Subcutaneous abdominal adipose tissue (tissue), 5 donors: ENCODE results near the gene FFAR4.
A peak's percentile ranks its signal among the peaks of the same experiment; 100 is the strongest.

Experiments used
- H3K27ac ChIP-seq: one replicate; pipeline ENCODE4 v1.7.0; 2013; ENCODE audit warnings: low read depth, mild to moderate bottlenecking, inconsistent platforms, low read length, moderate library complexity
- H3K27me3 ChIP-seq, 5 donors: one replicate each; pipeline ENCODE4 v1.7.0; 2013; ENCODE audit warnings: low read length in 5 of 5, inconsistent platforms in 1 of 5; ENCODE audit not compliant: control insufficient read depth in 5 of 5, insufficient read depth in 4 of 5
- H3K36me3 ChIP-seq, 5 donors: one replicate each; pipeline ENCODE4 v1.7.0; 2013; ENCODE audit warnings: low read length in 5 of 5; ENCODE audit not compliant: control insufficient read depth in 5 of 5, insufficient read depth in 5 of 5
- H3K4me1 ChIP-seq, 5 donors: one replicate each; pipeline ENCODE4 v1.7.0; 2013; ENCODE audit warnings: low read length in 5 of 5, mild to moderate bottlenecking in 3 of 5, moderate library complexity in 1 of 5; ENCODE audit not compliant: control insufficient read depth in 5 of 5, insufficient read depth in 5 of 5
- H3K4me3 ChIP-seq, 5 donors: one replicate each; pipeline ENCODE4 v1.7.0; 2013; ENCODE audit warnings: low read length in 5 of 5, low read depth in 1 of 5
- H3K9ac ChIP-seq, 5 donors: one replicate each; pipeline ENCODE4 v1.7.0; 2013; ENCODE audit warnings: low read length in 5 of 5, mild to moderate bottlenecking in 4 of 5, moderate library complexity in 3 of 5
- H3K9me3 ChIP-seq, 5 donors: one replicate each; pipeline ENCODE4 v1.7.0; 2013; ENCODE audit warnings: low read length in 5 of 5; ENCODE audit not compliant: control insufficient read depth in 5 of 5
- donor health status: healthy.
- donor health status: healthy.
- donor health status: healthy.
- donor health status: healthy.
- donor health status: healthy.

FFAR4 gene

GRCh38 chr10:93597075-93597599, 30.7 kb downstream of the FFAR4 start:
- Histone ChIP-seq H3K4me3 (no peak overlapping the region), H3K9me3 (no peaks in the 10 kb centered on the region), H3K27ac (peak overlapping the region; percentile 32), H3K9ac (no peak overlapping the region), H3K27me3 (peaks cover 0 to 10% (median 0%) of the 10 kb centered on the region in 5 donors), H3K4me1 (peaks cover 0 to 84% (median 52%) of the 10 kb centered on the region in 5 donors), H3K36me3 (peaks cover 0 to 26% (median 11%) of the 10 kb centered on the region in 5 donors)

- Histone ChIP-seq H3K9ac (no peak overlapping the region), H3K4me1 (peaks cover 0 to 88% (median 53%) of the 10 kb centered on the region in 5 donors), H3K36me3 (peaks cover 0 to 16% (median 11%) of the 10 kb centered on the region in 5 donors), H3K4me3 (no peak overlapping the region), H3K27ac (peak overlapping the region; percentile 32), H3K9me3 (no peaks in the 10 kb centered on the region), H3K27me3 (peaks cover 0 to 13% (median 4%) of the 10 kb centered on the region in 5 donors)
Measured at GRCh38 chr10:93598157-93598556, 31.7 kb downstream of the FFAR4 start.

GRCh38 chr10:93599335-93599734, 32.9 kb downstream of the FFAR4 start:
- Histone ChIP-seq H3K9me3 (no peaks in the 10 kb centered on the region), H3K27ac (peak overlapping the region; percentile 91), H3K27me3 (peaks cover 0 to 13% (median 7%) of the 10 kb centered on the region in 5 donors), H3K4me1 (peaks cover 0 to 77% (median 53%) of the 10 kb centered on the region in 5 donors), H3K4me3 (peak overlapping the region in 4 of 5 donors; percentile 59 to 86 (median 70)), H3K9ac (peak overlapping the region in 1 of 5 donors; percentile 16), H3K36me3 (peaks cover 0 to 10% (median 8%) of the 10 kb centered on the region in 5 donors)

DNA sequence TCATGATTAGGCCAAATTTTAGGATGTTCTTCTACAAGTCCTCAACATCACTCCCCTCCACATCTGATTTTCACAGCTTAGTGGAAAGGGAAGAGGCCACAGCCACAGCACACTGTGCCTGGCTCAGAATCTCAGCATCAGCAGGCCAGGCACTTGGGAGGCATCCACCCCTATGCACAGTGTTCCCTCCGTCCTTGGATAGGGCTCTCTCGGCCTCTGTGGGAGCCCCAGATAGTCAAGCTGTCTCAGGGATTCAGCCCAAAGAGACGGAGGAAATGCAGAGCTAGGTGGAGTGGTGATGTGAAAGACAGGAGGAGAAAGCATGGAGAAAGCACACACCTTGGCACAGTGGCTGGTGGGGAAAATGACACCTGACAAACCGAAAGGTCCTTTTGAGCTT, 33.3 kb downstream of the FFAR4 start:
- Histone ChIP-seq H3K36me3 (peaks cover 0 to 9% (median 8%) of the 10 kb centered on the region in 5 donors), H3K9ac (peak overlapping the region in 3 of 5 donors; percentile 16 to 76 (median 66)), H3K27ac (peak overlapping the region; percentile 91), H3K4me3 (peak overlapping the region; percentile 52 to 86 (median 61)), H3K4me1 (peaks cover 0 to 76% (median 53%) of the 10 kb centered on the region in 5 donors), H3K9me3 (no peaks in the 10 kb centered on the region), H3K27me3 (peaks cover 0 to 13% (median 7%) of the 10 kb centered on the region in 5 donors)

DNA sequence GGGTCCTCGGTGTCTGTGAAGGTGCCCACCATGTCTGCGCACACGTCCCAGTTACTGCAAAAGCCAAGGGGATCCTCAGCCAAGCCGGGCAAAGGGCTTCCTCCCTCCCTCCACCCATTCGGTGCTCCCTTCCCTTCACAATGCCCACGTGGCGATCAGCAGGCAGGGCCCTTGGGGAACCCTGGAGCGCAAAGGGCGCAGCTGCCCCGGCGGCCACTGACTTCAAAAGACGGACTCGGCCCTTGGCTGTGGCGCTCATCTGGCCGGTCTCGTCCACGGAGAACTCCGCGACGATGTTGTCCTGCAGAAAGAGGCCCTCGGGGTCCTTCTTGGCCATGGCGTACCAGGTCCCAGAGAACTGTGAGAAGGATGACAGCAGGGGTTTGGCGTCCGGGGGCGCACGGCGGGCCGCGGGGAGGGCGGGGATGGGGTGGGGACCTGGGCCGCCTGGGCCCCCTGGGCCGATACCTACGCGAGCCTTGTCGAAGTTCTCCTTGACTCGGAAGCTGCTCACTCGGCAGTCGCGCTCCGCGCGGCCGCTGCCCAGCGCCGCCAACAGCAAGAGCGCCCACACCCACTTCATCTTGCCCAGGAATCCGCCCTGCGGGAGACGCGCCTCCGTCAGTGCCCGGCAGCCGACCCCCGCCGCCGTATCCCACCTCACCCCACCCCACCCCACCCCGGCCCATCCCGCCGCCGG, 34.1 kb downstream of the FFAR4 start:
- H3K27me3 ChIP-seq: peaks cover 0 to 13% (median 7%) of the 10 kb centered on the region in 5 donors

GRCh38 chr10:93601146-93601773, 34.8 kb downstream of the FFAR4 start, which contains the start of gene RBP4:
TSS of gene RBP4 (minus strand) at chr10:93601235. CDS start at chr10:93601028, 207 bp downstream.
- Histone ChIP-seq H3K27ac (peak within 1 kb of the TSS; percentile 91), H3K9me3 (no peaks in the 10 kb centered on the region), H3K27me3 (peaks cover 0 to 13% (median 7%) of the 10 kb centered on the region in 5 donors), H3K4me3 (peak within 1 kb of the TSS; percentile 53 to 86 (median 61)), H3K9ac (peak within 1 kb of the TSS in 4 of 5 donors; percentile 16 to 76 (median 43)), H3K4me1 (peaks cover 0 to 67% (median 51%) of the 10 kb centered on the region in 5 donors), H3K36me3 (peaks cover 0 to 5% (median 0%) of the 10 kb centered on the region in 5 donors)

More for the DNA sequence above, 34.1 kb downstream of the FFAR4 start:
- H3K4me3 ChIP-seq: peak overlapping the region; percentile 52 to 86 (median 61)
- no peaks in the 10 kb centered on the region for H3K9me3 ChIP-seq
- peaks cover 0 to 72% (median 53%) of the 10 kb centered on the region in 5 donors for H3K4me1 ChIP-seq
- H3K9ac ChIP-seq: peak overlapping the region in 2 of 5 donors; percentile 66 to 76
- H3K36me3 ChIP-seq: peaks cover 0 to 5% (median 2%) of the 10 kb centered on the region in 5 donors
- peak overlapping the region; percentile 91 for H3K27ac ChIP-seq

- Histone ChIP-seq H3K27ac (peak overlapping the region; percentile 91), H3K9ac (peak overlapping the region in 3 of 5 donors; percentile 20 to 63 (median 31)), H3K36me3 (peaks cover 0 to 5% (median 0%) of the 10 kb centered on the region in 5 donors), H3K4me3 (peak overlapping the region in 3 of 5 donors; percentile 50 to 78 (median 61)), H3K9me3 (peaks cover 0 to 1% (median 0%) of the 10 kb centered on the region in 5 donors), H3K4me1 (peaks cover 0 to 62% (median 46%) of the 10 kb centered on the region in 5 donors), H3K27me3 (peaks cover 0 to 13% (median 7%) of the 10 kb centered on the region in 5 donors)
Measured at GRCh38 chr10:93601774-93602162, 35.3 kb downstream of the FFAR4 start.

GRCh38 chr10:93603023-93603422, 36.6 kb downstream of the FFAR4 start:
- H3K4me1 ChIP-seq: peaks cover 0 to 49% (median 38%) of the 10 kb centered on the region in 5 donors
- peaks cover 0 to 9% (median 4%) of the 10 kb centered on the region in 5 donors for H3K9me3 ChIP-seq
- no peak overlapping the region for H3K4me3 ChIP-seq
- no peak overlapping the region for H3K9ac ChIP-seq
- H3K27me3 ChIP-seq: peaks cover 0 to 13% (median 7%) of the 10 kb centered on the region in 5 donors
- H3K36me3 ChIP-seq: no peaks in the 10 kb centered on the region
- H3K27ac ChIP-seq: peak overlapping the region; percentile 91

DNA sequence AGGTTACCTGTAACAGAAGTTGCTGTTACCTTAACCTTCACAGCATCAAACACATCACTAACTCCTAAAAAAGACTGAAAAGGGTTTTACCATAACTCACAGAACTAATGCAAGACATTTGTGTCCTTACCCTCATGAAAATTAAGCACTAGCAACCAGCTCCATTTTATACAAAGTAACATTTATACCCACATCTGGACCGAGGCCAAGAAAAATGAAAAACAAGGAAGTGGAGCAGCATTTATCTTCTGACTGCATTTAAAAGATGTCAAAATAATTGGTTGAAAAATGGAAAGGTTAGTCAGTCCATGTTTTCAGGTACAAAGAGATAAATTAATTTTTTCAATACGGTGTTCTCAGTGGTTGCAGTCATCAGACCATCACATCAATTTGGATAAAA, 37.7 kb downstream of the FFAR4 start:
- Histone ChIP-seq H3K27me3 (peaks cover 0 to 13% (median 7%) of the 10 kb centered on the region in 5 donors), H3K4me3 (no peak overlapping the region), H3K4me1 (peaks cover 0 to 38% (median 34%) of the 10 kb centered on the region in 5 donors), H3K36me3 (no peaks in the 10 kb centered on the region), H3K9me3 (peaks cover 0 to 9% (median 4%) of the 10 kb centered on the region in 5 donors), H3K9ac (no peak overlapping the region), H3K27ac (no peak overlapping the region)
